HG03442 (cell line): ENCODE data around the gene MPPED2.
A peak's percentile ranks its signal among the peaks of the same experiment; 100 is the strongest.

Source experiments
- ATAC-seq: cut with Tn5 transposase; IDR thresholded peaks from one replicate; pipeline ENCODE4 v1.9.1; 2021; ENCODE audit warnings: mild to moderate bottlenecking, moderate library complexity; ENCODE audit not compliant: unreplicated experiment

Gene MPPED2

DNA sequence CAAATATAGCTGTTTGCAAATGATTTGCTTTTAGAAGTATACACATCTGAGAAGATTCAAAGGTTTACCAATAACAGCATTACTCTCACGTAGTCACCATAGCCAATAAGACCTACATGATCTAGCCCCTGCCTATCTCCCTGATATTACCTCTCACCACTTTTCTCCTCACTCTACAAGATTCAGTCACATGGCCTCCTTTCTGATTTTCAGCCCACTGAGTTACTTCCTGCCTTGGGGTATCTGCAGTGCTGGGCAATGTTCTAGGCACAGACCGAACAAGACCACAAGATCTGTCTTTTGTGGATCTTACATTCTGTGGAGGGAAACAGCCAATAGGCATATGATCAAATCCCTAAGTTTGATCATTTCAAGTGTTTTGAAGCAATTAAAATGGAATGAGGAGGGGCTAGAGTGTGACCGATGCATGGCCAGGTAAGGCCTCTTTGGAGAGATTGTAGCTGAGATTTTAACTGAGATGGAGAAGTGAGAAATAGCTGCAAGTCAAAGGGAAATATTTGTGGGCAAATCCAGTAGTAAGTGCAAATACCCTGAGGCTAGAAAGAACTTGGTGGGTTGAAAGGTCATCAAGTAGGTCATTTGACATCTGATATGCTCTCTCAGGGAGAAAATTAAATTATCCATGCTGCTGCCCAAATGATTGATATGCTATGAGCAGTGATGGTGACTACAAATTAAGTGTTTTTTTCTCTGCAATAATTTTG is 220.2 kb downstream of the MPPED2 start:
- ATAC-seq = peak; percentile 51

- ATAC-seq = no peak
Measured at GRCh38 chr11:30364837-30365482, 221.2 kb downstream of the MPPED2 start.

DNA sequence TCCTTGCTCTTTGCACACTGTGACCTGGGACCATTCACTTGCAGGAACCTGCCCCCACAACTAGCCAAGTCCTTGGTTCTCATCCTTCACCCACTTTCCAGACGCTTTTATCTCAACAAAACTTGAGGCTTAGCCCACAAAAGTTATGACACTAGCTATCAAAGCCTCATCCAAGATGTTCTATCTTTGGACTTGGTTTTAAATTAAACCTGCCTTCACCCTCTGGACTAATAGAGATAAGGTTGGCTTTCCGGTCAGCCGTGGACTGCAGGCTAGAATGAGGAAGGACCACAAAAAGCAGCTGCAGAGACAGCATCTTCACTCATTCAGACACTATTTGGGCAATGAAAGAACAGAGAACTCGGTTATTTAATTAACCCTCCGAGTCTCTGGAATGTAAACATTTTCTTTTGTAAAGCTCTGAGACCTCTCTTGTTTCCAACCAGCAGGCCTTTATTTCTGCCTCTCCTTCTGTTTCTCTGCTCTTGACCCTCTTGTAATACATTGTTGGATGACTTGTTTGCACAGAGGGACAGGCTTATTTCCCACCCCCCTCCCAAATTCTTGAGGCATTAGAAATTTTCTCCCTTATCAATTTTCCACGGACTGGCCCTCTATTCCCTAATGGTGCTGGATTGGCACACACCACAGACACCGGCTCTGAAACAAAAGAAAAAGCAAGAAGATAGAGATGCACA is 221.9 kb downstream of the MPPED2 start:
- ATAC-seq = no peak

- ATAC-seq = no peak
Measured at GRCh38 chr11:30360741-30361140, 225.4 kb downstream of the MPPED2 start.
